LNCAP (cell line): ENCODE data around the gene IGFL1.

Source experiments
- TF ChIP-seq, protein P1 (sequence below): fragments of 450-650 bp; IDR thresholded peaks from 2 replicates; pipeline ENCODE4 v1.5.1; 2017; ENCODE audit warnings: mild to moderate bottlenecking

IGFL1 gene

DNA sequence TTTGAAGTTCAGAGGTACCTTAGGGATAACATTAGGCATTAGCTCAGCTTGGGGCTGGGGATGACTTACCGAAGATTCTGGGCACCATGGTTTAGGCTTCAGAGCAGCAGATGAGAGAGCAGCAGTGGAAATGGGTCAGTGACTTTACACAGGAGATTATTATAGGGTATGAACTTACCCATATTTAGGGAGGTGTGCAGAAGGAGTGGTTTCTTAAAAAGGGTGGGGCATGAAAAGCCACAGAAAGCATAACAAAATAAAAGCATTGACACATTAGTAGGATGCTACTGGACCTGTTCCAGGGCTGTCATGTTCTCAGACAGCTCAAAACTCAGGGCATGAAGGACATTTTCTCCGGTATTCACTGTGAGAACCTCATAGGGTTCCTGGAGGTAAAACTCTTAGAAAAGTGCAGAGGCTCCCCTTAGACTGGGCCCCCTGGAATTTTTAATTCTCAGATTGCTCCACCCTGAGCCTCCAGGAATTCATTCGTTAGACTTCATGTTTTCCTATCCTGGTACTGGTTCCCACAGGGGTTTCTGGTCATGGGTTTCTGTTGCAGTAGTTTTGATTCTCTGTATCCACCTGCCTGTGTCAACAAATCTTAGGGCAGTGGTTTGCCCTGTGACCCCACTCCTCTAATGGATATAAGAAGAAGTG is 20.7 kb downstream of the IGFL1 start:
- TF ChIP-seq, protein P1, sequence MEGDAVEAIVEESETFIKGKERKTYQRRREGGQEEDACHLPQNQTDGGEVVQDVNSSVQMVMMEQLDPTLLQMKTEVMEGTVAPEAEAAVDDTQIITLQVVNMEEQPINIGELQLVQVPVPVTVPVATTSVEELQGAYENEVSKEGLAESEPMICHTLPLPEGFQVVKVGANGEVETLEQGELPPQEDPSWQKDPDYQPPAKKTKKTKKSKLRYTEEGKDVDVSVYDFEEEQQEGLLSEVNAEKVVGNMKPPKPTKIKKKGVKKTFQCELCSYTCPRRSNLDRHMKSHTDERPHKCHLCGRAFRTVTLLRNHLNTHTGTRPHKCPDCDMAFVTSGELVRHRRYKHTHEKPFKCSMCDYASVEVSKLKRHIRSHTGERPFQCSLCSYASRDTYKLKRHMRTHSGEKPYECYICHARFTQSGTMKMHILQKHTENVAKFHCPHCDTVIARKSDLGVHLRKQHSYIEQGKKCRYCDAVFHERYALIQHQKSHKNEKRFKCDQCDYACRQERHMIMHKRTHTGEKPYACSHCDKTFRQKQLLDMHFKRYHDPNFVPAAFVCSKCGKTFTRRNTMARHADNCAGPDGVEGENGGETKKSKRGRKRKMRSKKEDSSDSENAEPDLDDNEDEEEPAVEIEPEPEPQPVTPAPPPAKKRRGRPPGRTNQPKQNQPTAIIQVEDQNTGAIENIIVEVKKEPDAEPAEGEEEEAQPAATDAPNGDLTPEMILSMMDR: no peak

DNA sequence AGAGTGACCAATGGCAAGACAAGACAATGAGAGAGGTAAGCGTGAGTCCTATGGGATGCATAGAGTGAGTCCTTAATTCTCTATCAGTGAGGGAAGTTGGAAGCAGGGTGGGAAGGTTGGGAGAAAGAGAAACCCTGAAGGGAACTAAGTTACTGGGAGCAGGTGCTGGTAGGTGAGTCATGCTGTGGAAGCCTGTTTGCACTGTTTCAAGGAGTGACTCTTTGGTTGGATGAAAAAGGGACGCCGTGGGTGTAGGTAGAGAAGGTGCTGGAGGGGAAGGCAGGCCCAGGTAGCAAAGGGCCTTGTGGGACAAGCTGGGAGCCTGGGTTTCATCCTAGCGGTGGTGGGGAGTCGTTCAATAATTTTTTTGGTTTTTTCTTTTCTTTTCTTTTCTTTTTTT is 21.9 kb downstream of the IGFL1 start:
- TF ChIP-seq, protein P1: no peak

DNA sequence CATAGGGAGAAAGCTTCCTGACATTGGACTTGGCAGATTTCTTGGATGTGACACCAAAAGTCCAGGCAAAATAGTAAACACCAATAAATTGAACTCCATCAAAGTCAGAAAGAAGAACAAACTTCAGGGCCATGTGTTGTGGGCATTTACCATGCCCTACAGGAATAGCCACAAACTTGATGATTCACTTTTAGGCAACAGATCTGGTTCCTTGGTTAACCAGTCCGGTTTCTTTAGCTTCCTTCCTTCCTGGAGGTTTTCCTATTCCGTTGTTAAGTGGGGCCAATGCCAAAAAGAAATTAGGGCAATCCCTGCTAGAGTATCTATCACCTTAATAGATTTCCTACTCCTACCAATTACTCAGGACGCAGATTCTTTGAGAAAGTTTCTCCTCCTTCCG is 25.2 kb downstream of the IGFL1 start:
- TF ChIP-seq, protein P1: no peak

DNA sequence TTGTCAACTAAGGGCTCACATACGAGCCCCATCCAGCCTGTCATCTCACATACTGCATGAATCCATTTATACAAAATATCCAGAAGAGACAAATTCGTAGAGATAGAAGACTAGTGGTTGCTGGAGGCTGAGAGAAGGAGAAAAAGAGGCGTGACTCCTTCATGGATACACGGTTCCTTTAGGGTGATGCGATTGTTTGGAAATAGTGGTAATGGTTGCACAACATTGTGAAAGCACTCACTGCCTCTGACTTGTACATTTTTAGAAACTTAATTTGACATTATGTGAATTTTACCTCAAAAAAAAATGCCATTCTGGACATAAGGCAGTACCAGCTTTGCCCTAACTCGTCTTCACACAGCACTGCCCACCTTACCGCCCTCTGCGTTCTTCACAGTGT is 27.3 kb downstream of the IGFL1 start:
- TF ChIP-seq, protein P1: no peak

DNA sequence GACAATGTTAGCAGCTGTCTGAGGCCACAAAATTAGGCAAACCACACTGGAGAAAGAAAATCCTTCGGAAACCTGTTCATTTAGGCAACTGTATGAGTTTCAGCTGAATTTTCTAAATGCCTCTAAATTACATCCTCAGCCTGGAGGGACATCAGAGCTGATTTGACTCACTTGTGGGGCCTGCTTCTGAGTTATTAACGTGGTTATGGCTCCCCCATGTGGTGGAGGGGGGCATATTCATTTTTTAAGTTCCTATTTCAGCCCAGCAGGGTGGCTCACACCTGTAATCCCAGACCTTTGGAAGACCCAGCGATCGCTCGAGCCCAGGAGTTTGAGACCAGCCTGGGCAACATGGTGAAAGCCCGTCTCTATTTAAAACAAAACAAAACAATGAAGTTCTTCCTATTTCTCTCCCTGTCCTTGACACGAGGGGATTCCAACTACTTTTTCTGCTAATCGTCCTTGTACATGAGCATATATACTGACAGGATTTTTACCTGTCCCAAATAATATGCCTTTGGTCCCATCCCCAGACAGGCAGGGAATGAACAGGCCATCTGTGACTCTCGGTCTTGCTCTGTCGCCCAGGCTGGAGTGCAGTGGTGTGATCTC is 35.8 kb downstream of the IGFL1 start:
- TF ChIP-seq, protein P1: peak; percentile 55

DNA sequence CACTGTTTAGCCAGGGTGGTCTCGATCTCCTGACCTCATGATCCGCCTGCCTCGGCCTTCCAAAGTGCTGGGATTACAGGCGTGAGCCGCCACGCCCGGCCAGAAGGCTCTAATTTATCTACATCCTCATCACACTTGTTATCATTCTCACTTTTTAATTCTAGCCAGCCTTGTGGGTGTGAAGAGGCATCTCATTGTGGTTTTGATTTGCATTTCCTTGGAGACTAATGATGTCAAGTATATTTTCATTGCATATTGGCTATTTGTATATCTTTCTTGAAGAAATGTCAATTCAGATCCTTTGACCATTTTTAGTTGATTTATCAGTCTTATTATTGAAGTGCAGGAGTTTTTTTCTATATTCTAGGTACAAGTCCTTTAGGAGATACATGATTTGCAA is 39.6 kb downstream of the IGFL1 start:
- TF ChIP-seq, protein P1: no peak

DNA sequence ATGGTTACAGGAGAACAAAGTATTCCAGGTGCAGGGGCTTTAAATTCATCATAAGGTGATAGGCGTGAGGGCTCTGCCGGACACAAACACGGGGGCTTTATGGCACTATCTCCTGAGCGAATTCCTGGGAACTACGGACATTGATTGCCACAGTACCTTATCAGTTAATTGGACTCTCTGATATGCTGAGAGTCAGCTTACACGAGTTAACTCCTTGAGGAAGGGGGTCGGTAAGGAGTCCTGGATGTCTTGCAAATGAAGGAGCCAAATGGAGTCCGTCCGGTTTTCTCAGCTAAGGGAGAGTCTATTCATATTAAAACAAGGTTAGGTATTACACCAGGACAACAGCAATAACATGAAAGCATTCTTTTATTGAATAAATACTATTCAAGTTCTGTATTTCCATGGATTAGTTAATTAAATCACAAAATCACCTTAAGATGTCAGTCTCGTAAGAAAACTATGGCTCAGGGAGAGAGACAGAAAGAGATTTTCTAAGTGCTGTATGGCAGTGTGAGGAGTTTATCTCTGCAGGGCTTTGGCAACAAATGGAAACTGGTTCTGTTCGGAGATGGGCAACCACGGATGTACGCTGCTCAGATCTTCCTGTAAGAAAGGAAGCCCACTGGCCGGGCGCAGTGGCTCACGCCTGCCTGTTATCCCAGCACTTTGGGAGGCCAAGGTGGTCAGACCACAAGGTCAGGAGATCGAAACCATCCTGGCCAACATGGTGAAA is 41.1 kb downstream of the IGFL1 start:
- TF ChIP-seq, protein P1: no peak
